Measurements from ENCODE around the gene RMND5B. TPM values are rescaled to one million over a fixed set of nuclear protein-coding genes. Genes with fewer than 3 reads are reported as not detected.

RMND5B gene
- total RNA-seq, 1 donor from 2014 or later: 51.3 TPM

- H3K36me3 Mint-ChIP-seq (ENCODE audit: unreplicated experiment): no peaks in the 10 kb centered on the region
- TF ChIP-seq CTCF (IDR thresholded peaks at IDR 0.05; ENCODE audit: partially characterized antibody, unreplicated experiment): no peak
- H3K9me3 Mint-ChIP-seq (ENCODE audit: unreplicated experiment): peaks cover 5% of the 10 kb centered on the region
- peaks cover 9% of the 10 kb centered on the region for H3K27me3 Mint-ChIP-seq (ENCODE audit: unreplicated experiment)
- peaks cover 5% of the 10 kb centered on the region for H3K4me1 Mint-ChIP-seq (ENCODE audit: low read depth, unreplicated experiment)
- no peak overlapping the region for H3K27ac Mint-ChIP-seq (ENCODE audit: unreplicated experiment)
- no peak for DNase-seq
- H3K4me3 Mint-ChIP-seq (ENCODE audit: unreplicated experiment): no peak overlapping the region
Measured at GRCh38 chr5:178160176-178160575, 29.4 kb downstream of the RMND5B start.

GRCh38 chr5:178162481-178162880 lies 31.7 kb downstream of the RMND5B start:
- Mint-ChIP-seq H3K36me3 (ENCODE audit: unreplicated experiment) (no peaks in the 10 kb centered on the region), H3K27ac (ENCODE audit: unreplicated experiment) (peak overlapping the region; percentile 48), H3K4me1 (ENCODE audit: low read depth, unreplicated experiment) (peaks cover 5% of the 10 kb centered on the region), H3K9me3 (ENCODE audit: unreplicated experiment) (peaks cover 5% of the 10 kb centered on the region), H3K27me3 (ENCODE audit: unreplicated experiment) (peaks cover 9% of the 10 kb centered on the region), H3K4me3 (ENCODE audit: unreplicated experiment) (no peak overlapping the region)
- no peak for DNase-seq
- no peak for TF ChIP-seq CTCF (IDR thresholded peaks at IDR 0.05; ENCODE audit: partially characterized antibody, unreplicated experiment)

GRCh38 chr5:178163772-178164735 lies 33.2 kb downstream of the RMND5B start:
- peak overlapping the region; percentile 81 for H3K4me3 Mint-ChIP-seq (ENCODE audit: unreplicated experiment)
- H3K9me3 Mint-ChIP-seq (ENCODE audit: unreplicated experiment): peaks cover 5% of the 10 kb centered on the region
- H3K4me1 Mint-ChIP-seq (ENCODE audit: low read depth, unreplicated experiment): peaks cover 5% of the 10 kb centered on the region
- peak; percentile 94 for DNase-seq
- TF ChIP-seq CTCF (IDR thresholded peaks at IDR 0.05; ENCODE audit: partially characterized antibody, unreplicated experiment): peak; percentile 98
- peaks cover 8% of the 10 kb centered on the region for H3K27me3 Mint-ChIP-seq (ENCODE audit: unreplicated experiment)
- peak overlapping the region; percentile 30 for H3K27ac Mint-ChIP-seq (ENCODE audit: unreplicated experiment)
- no peaks in the 10 kb centered on the region for H3K36me3 Mint-ChIP-seq (ENCODE audit: unreplicated experiment)

GRCh38 chr5:178165581-178165980 lies 34.8 kb downstream of the RMND5B start:
- H3K36me3 Mint-ChIP-seq (ENCODE audit: unreplicated experiment): no peaks in the 10 kb centered on the region
- H3K4me1 Mint-ChIP-seq (ENCODE audit: low read depth, unreplicated experiment): peaks cover 5% of the 10 kb centered on the region
- H3K4me3 Mint-ChIP-seq (ENCODE audit: unreplicated experiment): no peak overlapping the region

More at GRCh38 chr5:178165581-178165980, 34.8 kb downstream of the RMND5B start:
- Mint-ChIP-seq H3K27ac (ENCODE audit: unreplicated experiment) (no peak overlapping the region), H3K27me3 (ENCODE audit: unreplicated experiment) (peaks cover 11% of the 10 kb centered on the region), H3K9me3 (ENCODE audit: unreplicated experiment) (peaks cover 5% of the 10 kb centered on the region)
- TF ChIP-seq CTCF (IDR thresholded peaks at IDR 0.05; ENCODE audit: partially characterized antibody, unreplicated experiment): no peak
- no peak for DNase-seq

All from glutamatergic neuron (in vitro differentiated cells).